ENCODE measurements around the gene SELENOT. TPM values are rescaled to one million over a fixed set of nuclear protein-coding genes. Genes with fewer than 3 reads are reported as not detected.

Gene SELENOT
- total RNA-seq, 1 experiment from 2014 or later = 81.6 TPM

- TF ChIP-seq, protein P1, sequence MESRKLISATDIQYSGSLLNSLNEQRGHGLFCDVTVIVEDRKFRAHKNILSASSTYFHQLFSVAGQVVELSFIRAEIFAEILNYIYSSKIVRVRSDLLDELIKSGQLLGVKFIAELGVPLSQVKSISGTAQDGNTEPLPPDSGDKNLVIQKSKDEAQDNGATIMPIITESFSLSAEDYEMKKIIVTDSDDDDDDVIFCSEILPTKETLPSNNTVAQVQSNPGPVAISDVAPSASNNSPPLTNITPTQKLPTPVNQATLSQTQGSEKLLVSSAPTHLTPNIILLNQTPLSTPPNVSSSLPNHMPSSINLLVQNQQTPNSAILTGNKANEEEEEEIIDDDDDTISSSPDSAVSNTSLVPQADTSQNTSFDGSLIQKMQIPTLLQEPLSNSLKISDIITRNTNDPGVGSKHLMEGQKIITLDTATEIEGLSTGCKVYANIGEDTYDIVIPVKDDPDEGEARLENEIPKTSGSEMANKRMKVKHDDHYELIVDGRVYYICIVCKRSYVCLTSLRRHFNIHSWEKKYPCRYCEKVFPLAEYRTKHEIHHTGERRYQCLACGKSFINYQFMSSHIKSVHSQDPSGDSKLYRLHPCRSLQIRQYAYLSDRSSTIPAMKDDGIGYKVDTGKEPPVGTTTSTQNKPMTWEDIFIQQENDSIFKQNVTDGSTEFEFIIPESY (IDR thresholded peaks at IDR 0.05; ENCODE audit: extremely low read depth, insufficient replicate concordance, low read length) = no peak
- no peak for TF ChIP-seq SRF (IDR thresholded peaks at IDR 0.05; ENCODE audit: low read depth)
Observed at GRCh38 chr3:150640256-150640655, 37.1 kb downstream of the SELENOT start (continued).

GRCh38 chr3:150653110-150653561 is 50.0 kb downstream of the SELENOT start:
- no TSS peak for BruUV-seq (replicated peaks)
- no peaks in the 10 kb centered on the region for H3K9me2 ChIP-seq (ENCODE audit: insufficient read depth)
- intact Hi-C loops (cut with micrococcal nuclease) = no loop called here
- DNase-seq (ENCODE audit: low read depth, low spot score) = no peak
- TF ChIP-seq SIN3A (IDR thresholded peaks at IDR 0.05; ENCODE audit: low read depth) = no peak
- no peak for TF ChIP-seq JUND (IDR thresholded peaks at IDR 0.05)
- TF ChIP-seq EZH2phosphoT487 (IDR thresholded peaks at IDR 0.05; ENCODE audit: borderline replicate concordance) = no peak
- no peak for TF ChIP-seq EZH2 (IDR thresholded peaks at IDR 0.05)
- no peak overlapping the region for H3K9ac ChIP-seq (ENCODE audit: low read length)
- no peaks in the 10 kb centered on the region for H3K79me2 ChIP-seq (ENCODE audit: insufficient read depth, low read length)
- ChIA-PET POLR2A (no interaction called here), CTCF (no interaction called here), RAD21 (ENCODE audit: low non-redundant PET in 1 of 2, low total read pairs in 2 of 2, uncharacterized antibody in 2 of 2, unreplicated experiment in 2 of 2) (no interaction called here)
- H4K20me1 ChIP-seq (ENCODE audit: insufficient read depth) = no peaks in the 10 kb centered on the region
- no peaks in the 10 kb centered on the region for H3K27me3 ChIP-seq (ENCODE audit: insufficient read depth, low read length)
- H3K9me3 ChIP-seq (ENCODE audit: control insufficient read depth in 1 of 2, insufficient read depth in 1 of 2, low read depth in 1 of 2, low read length in 2 of 2) = no peaks in the 10 kb centered on the region
- no peaks in the 10 kb centered on the region for H3K4me1 ChIP-seq (ENCODE audit: control insufficient read depth in 1 of 2, insufficient read depth in 2 of 2, low read length in 2 of 2)
- H2AFZ ChIP-seq (ENCODE audit: low read depth, low read length, poor library complexity, severe bottlenecking) = no peak overlapping the region
- no peak for ATAC-seq
- H3K4me2 ChIP-seq (ENCODE audit: low read length) = no peak overlapping the region
- H3K4me3 ChIP-seq (replicated peaks in 1 of 2; ENCODE audit: low read depth in 1 of 2, low read length in 2 of 2) = no peak overlapping the region
- H3K36me3 ChIP-seq (ENCODE audit: control insufficient read depth in 1 of 2, insufficient read depth in 2 of 2, low read length in 2 of 2) = no peaks in the 10 kb centered on the region
- no peak overlapping the region for H3K27ac ChIP-seq (ENCODE audit: low read depth, low read length)

GRCh38 chr3:150656316-150656715 is 53.2 kb downstream of the SELENOT start:
- POLR2A ChIA-PET = no interaction called here
- no peaks in the 10 kb centered on the region for H3K9me2 ChIP-seq (ENCODE audit: insufficient read depth)
- no peaks in the 10 kb centered on the region for H3K27me3 ChIP-seq (ENCODE audit: insufficient read depth, low read length)
- no peak overlapping the region for H3K4me3 ChIP-seq (replicated peaks in 1 of 2; ENCODE audit: low read depth in 1 of 2, low read length in 2 of 2)
- H3K4me1 ChIP-seq (ENCODE audit: control insufficient read depth in 1 of 2, insufficient read depth in 2 of 2, low read length in 2 of 2) = no peaks in the 10 kb centered on the region
- CTCF ChIA-PET = no interaction called here
- H3K79me2 ChIP-seq (ENCODE audit: insufficient read depth, low read length) = no peaks in the 10 kb centered on the region
- H3K27ac ChIP-seq (ENCODE audit: low read depth, low read length) = no peak overlapping the region
- no peak overlapping the region for H2AFZ ChIP-seq (ENCODE audit: low read depth, low read length, poor library complexity, severe bottlenecking)
- no peak overlapping the region for H3K4me2 ChIP-seq (ENCODE audit: low read length)
- TF ChIP-seq POLR2A (IDR thresholded peaks at IDR 0.05; ENCODE audit: borderline replicate concordance, extremely low read depth, insufficient read depth, insufficient read length) (no peak), EGR1 (IDR thresholded peaks at IDR 0.05; ENCODE audit: low read depth) (no peak), SP1 (IDR thresholded peaks at IDR 0.05; ENCODE audit: low read depth) (no peak), CBX3 (IDR thresholded peaks at IDR 0.05; ENCODE audit: low read depth) (no peak), RAD21 (IDR thresholded peaks at IDR 0.05; ENCODE audit: low read depth) (no peak), ZFX (IDR thresholded peaks at IDR 0.05) (no peak), CEBPB (IDR thresholded peaks at IDR 0.05; ENCODE audit: low read depth) (no peak), EZH2 (IDR thresholded peaks at IDR 0.05) (no peak), POLR2AphosphoS5 (IDR thresholded peaks at IDR 0.05; ENCODE audit: low read depth, low read length) (no peak), CTCF (IDR thresholded peaks at IDR 0.05 in 2 of 3, conservative IDR thresholded peaks at IDR 0.05 in 1 of 3; ENCODE audit: borderline replicate concordance in 1 of 3, insufficient read depth in 1 of 3, low read depth in 2 of 3, low read length in 2 of 3) (no peak)
- TF ChIP-seq, protein P2, sequence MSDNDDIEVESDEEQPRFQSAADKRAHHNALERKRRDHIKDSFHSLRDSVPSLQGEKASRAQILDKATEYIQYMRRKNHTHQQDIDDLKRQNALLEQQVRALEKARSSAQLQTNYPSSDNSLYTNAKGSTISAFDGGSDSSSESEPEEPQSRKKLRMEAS (IDR thresholded peaks at IDR 0.05) = no peak
- BruUV-seq (replicated peaks) = no TSS peak
- intact Hi-C loops (cut with micrococcal nuclease) = no loop called here
- ATAC-seq = no peak
- no peaks in the 10 kb centered on the region for H4K20me1 ChIP-seq (ENCODE audit: insufficient read depth)
- no peak for DNase-seq (ENCODE audit: low read depth, low spot score)
- H3K9me3 ChIP-seq (ENCODE audit: control insufficient read depth in 1 of 2, insufficient read depth in 1 of 2, low read depth in 1 of 2, low read length in 2 of 2) = no peaks in the 10 kb centered on the region
- H3K36me3 ChIP-seq (ENCODE audit: control insufficient read depth in 1 of 2, insufficient read depth in 2 of 2, low read length in 2 of 2) = no peaks in the 10 kb centered on the region
- RAD21 ChIA-PET (ENCODE audit: low non-redundant PET in 1 of 2, low total read pairs in 2 of 2, uncharacterized antibody in 2 of 2, unreplicated experiment in 2 of 2) = no interaction called here
- H3K9ac ChIP-seq (ENCODE audit: low read length) = no peak overlapping the region
